Activated CD8-positive, alpha-beta T cell treated with anti-CD3 and anti-CD28 coated beads for 36 hours (primary cell): ENCODE results near the gene TRHDE. TPM values are rescaled to one million over a fixed set of nuclear protein-coding genes. Genes with fewer than 3 reads are reported as not detected.

ENCODE experiments used
- ATAC-seq: fragments of 200-7000 bp; cut with Tn5 transposase; one replicate; pipeline ENCODE4 v1.10.0; 2021; ENCODE audit warnings: mild to moderate bottlenecking, moderate library complexity
- CTCF ChIA-PET: fragments of 350-600 bp; sonication (Branson Sonifier 250); formaldehyde crosslinking; loops from one replicate; lab custom pipeline; 2021; ENCODE audit warnings: antibody characterized with exemption; lab: Charles Lee
- POLR2A ChIA-PET: fragments of 350-600 bp; sonication (Branson Sonifier 250); formaldehyde crosslinking; loops from one replicate; lab custom pipeline; 2021; ENCODE audit warnings: antibody characterized with exemption; lab: Charles Lee
- DNase-seq: peaks from one replicate; pipeline ENCODE4 v3.0.0-alpha.2; 2020
- H3K27ac Mint-ChIP-seq: one replicate; pipeline ENCODE4 v1.8.0; 2021; ENCODE audit warnings: mild to moderate bottlenecking, mixed read lengths
- H3K27me3 Mint-ChIP-seq: one replicate; pipeline ENCODE4 v1.8.0; 2021; ENCODE audit warnings: mixed read lengths
- H3K36me3 Mint-ChIP-seq: one replicate; pipeline ENCODE4 v1.8.0; 2021; ENCODE audit warnings: low read depth, mixed read lengths
- H3K4me1 Mint-ChIP-seq: one replicate; pipeline ENCODE4 v1.8.0; 2021; ENCODE audit warnings: low read depth, mixed read lengths
- H3K4me3 Mint-ChIP-seq: one replicate; pipeline ENCODE4 v1.8.0; 2021; ENCODE audit warnings: mild to moderate bottlenecking, moderate library complexity, mixed read lengths
- H3K9me3 Mint-ChIP-seq: one replicate; pipeline ENCODE4 v1.8.0; 2021; ENCODE audit warnings: mixed read lengths
- intact Hi-C: fragments of 100-400 bp; cut with micrococcal nuclease; formaldehyde crosslinking; loops from one replicate; pipeline ENCODE4 v1.10.0; 2022
- total RNA-seq, 2 experiments: library from RNA; stranded (reverse); gene quantifications; one replicate each; pipeline ENCODE4 v1.2.3, GENCODE V29; 2021
- TF ChIP-seq, protein P1 (sequence below): fragments of 200-600 bp; IDR thresholded peaks from one replicate; pipeline ENCODE4 v1.8.0; 2022; ENCODE audit warnings: antibody characterized with exemption, mild to moderate bottlenecking

The TRHDE gene
- total RNA-seq, 2 experiments from 2014 or later: not detected

DNA sequence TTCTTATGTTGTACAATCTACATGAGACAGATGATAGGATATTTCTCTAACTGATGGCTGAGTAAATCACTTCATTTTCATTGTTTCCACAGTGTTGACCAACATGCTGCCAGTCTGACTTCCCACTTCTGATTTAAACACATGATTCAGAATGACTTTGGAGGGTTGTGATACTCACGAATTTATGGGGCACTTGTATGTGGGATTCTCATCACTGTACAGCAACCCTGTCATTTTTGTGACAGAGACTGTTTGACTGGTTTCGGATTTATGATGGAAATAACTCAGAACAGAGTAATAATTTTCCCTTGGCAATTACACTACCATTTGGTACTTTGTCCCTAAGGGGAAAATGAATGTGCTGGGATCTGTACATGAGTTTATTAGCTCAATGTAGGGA is 333.8 kb downstream of the TRHDE start:
- ChIA-PET POLR2A (no interaction called here), CTCF (no interaction called here)
- DNase-seq (no peak), ATAC-seq (no peak)
- no peak overlapping the region for H3K27ac Mint-ChIP-seq
- intact Hi-C loops: no loop called here
- no peaks in the 10 kb centered on the region for H3K36me3 Mint-ChIP-seq
- no peaks in the 10 kb centered on the region for H3K4me1 Mint-ChIP-seq
- H3K4me3 Mint-ChIP-seq: no peak overlapping the region
- no peaks in the 10 kb centered on the region for H3K27me3 Mint-ChIP-seq
- TF ChIP-seq, protein P1, sequence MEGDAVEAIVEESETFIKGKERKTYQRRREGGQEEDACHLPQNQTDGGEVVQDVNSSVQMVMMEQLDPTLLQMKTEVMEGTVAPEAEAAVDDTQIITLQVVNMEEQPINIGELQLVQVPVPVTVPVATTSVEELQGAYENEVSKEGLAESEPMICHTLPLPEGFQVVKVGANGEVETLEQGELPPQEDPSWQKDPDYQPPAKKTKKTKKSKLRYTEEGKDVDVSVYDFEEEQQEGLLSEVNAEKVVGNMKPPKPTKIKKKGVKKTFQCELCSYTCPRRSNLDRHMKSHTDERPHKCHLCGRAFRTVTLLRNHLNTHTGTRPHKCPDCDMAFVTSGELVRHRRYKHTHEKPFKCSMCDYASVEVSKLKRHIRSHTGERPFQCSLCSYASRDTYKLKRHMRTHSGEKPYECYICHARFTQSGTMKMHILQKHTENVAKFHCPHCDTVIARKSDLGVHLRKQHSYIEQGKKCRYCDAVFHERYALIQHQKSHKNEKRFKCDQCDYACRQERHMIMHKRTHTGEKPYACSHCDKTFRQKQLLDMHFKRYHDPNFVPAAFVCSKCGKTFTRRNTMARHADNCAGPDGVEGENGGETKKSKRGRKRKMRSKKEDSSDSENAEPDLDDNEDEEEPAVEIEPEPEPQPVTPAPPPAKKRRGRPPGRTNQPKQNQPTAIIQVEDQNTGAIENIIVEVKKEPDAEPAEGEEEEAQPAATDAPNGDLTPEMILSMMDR: no peak
- peaks cover 6% of the 10 kb centered on the region for H3K9me3 Mint-ChIP-seq

DNA sequence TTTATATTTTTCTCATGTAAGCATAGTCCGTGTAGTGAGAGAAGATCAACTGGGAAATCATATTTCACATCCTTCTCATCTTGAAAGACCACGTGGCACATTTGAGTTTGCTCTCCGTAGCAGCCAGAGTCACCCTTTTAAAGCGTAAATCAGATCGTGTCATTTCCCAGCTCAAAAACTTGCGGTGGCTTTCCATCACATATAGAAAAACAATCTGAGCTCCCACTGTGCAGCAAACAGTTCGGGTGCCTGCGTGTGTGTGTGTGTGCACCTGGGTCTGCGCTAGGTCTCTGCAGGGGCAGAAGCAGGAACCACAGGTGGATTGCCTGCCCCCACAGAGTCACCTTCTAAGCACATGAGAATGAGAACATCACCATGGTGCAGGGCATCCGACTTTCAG is 338.2 kb downstream of the TRHDE start:
- H3K4me1 Mint-ChIP-seq: no peaks in the 10 kb centered on the region
- no peaks in the 10 kb centered on the region for H3K36me3 Mint-ChIP-seq
- no peak overlapping the region for H3K27ac Mint-ChIP-seq
- no peaks in the 10 kb centered on the region for H3K27me3 Mint-ChIP-seq
- intact Hi-C loops: no loop called here
- TF ChIP-seq, protein P1: no peak
- ATAC-seq (no peak), DNase-seq (no peak)
- H3K9me3 Mint-ChIP-seq: peaks cover 8% of the 10 kb centered on the region
- POLR2A ChIA-PET: no interaction called here
- H3K4me3 Mint-ChIP-seq: no peak overlapping the region
- CTCF ChIA-PET: no interaction called here

DNA sequence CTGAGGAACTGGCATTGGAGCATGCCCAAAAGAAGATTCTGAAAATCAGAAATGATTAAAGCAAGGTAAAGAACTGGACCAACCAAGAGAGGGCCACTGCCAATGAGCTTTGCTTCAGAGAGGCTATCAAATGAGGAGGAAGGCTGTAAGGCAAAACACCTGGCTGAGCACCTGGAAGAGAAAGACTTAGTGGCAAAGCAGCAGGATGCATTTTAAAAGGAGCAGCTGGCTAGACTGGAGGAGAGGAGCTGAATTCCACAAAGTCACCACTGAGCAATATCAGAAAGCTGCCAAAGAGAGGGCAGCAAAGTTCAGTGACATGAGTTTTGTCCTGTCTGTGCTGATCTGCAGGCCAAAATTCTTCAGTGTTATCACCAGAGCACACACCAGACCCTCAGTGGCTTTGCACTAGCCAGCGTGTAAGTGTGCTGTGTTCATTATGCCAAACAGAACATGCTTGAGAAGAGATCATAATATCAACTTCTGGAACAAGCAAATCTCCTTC is 338.7 kb downstream of the TRHDE start:
- Mint-ChIP-seq H3K36me3 (no peaks in the 10 kb centered on the region), H3K27ac (no peak overlapping the region), H3K4me1 (no peaks in the 10 kb centered on the region), H3K27me3 (no peaks in the 10 kb centered on the region), H3K9me3 (peaks cover 8% of the 10 kb centered on the region), H3K4me3 (no peak overlapping the region)
- CTCF ChIA-PET: no interaction called here
- intact Hi-C loops: no loop called here
- DNase-seq (no peak), ATAC-seq (no peak)
- TF ChIP-seq, protein P1: no peak
- POLR2A ChIA-PET: no interaction called here

DNA sequence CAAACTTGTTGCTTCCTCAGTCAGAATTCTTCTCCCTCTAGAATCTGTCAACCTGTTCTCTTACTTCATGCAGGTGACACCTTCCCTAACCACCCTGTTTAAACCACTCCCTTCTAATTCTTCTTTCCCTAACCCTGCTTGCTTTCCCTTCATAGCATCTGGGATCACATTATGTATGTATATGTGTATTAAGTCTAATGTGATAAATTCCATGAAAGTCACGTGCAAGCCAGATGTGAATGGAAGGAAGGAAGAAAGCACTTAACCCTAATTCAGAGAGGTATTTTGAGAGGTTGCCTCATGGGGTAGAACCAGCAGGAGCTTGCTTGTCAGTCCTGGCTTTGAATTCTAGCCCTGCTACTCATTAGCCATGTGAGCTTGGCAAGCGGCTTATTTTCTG is 340.0 kb downstream of the TRHDE start:
- H3K9me3 Mint-ChIP-seq: peaks cover 6% of the 10 kb centered on the region
- POLR2A ChIA-PET: no interaction called here
- ATAC-seq (no peak), DNase-seq (no peak)
- H3K36me3 Mint-ChIP-seq: no peaks in the 10 kb centered on the region
- no peaks in the 10 kb centered on the region for H3K27me3 Mint-ChIP-seq
- no peaks in the 10 kb centered on the region for H3K4me1 Mint-ChIP-seq
- intact Hi-C loops: no loop called here
- CTCF ChIA-PET: no interaction called here
- TF ChIP-seq, protein P1: no peak
- H3K4me3 Mint-ChIP-seq: no peak overlapping the region
- H3K27ac Mint-ChIP-seq: no peak overlapping the region

DNA sequence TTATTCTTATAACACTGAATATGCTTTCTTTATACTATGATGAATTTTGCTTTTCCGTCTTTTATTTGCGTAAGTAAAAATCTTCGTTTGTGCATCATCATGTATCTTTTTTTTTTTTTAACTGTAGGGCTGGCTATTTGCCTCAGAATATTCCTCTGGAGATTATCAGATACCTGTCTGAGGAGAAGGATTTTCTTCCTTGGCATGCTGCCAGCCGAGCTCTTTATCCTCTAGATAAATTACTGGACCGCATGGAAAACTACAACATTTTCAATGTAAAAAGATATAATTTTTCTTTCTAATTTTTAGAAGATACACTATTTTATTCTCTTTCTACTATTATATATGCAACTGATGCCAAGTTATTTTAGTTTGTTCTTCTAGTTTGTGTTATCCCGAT is 346.6 kb downstream of the TRHDE start:
- ATAC-seq (no peak), DNase-seq (no peak)
- ChIA-PET CTCF (no interaction called here), POLR2A (no interaction called here)
- H3K9me3 Mint-ChIP-seq: peaks cover 1% of the 10 kb centered on the region
- no peaks in the 10 kb centered on the region for H3K27me3 Mint-ChIP-seq
- TF ChIP-seq, protein P1: no peak
- H3K4me1 Mint-ChIP-seq: no peaks in the 10 kb centered on the region
- no peaks in the 10 kb centered on the region for H3K36me3 Mint-ChIP-seq
- H3K27ac Mint-ChIP-seq: no peak overlapping the region
- intact Hi-C loops: no loop called here
- H3K4me3 Mint-ChIP-seq: no peak overlapping the region
